NAMALWA (cell line): ENCODE data around the gene ANO9.
"Not testable (repeated sequence)": the region's sequence is repeated elsewhere in the genome, so short reads cannot be mapped to it uniquely, and the experiment has no call there.

Experiments used
- DNase-seq: peaks from one replicate; pipeline ENCODE4 v3.0.0-alpha.2; 2015; ENCODE audit warnings: low spot score

The ANO9 gene

GRCh38 chr11:433641-434040 is 8.2 kb downstream of the ANO9 start:
- no peak for DNase-seq

GRCh38 chr11:433111-433510 is 8.7 kb downstream of the ANO9 start:
- DNase-seq = no peak

GRCh38 chr11:432501-433100 is 9.2 kb downstream of the ANO9 start:
- no peak for DNase-seq

GRCh38 chr11:431921-432320 is 9.9 kb downstream of the ANO9 start:
- DNase-seq = no peak

GRCh38 chr11:429931-430456 is 11.8 kb downstream of the ANO9 start:
- no peak for DNase-seq

- DNase-seq = no peak
Observed at GRCh38 chr11:429391-429790, 12.4 kb downstream of the ANO9 start.

- no peak for DNase-seq
Observed at GRCh38 chr11:428295-428694, 13.5 kb downstream of the ANO9 start.

GRCh38 chr11:426851-427250 is 15.0 kb downstream of the ANO9 start:
- no peak for DNase-seq

GRCh38 chr11:425301-425700 is 16.5 kb downstream of the ANO9 start:
- no peak for DNase-seq

- not testable (repeated sequence) for DNase-seq
Observed at GRCh38 chr11:424766-425165, 17.0 kb downstream of the ANO9 start.

GRCh38 chr11:424232-424631 is 17.6 kb downstream of the ANO9 start:
- no peak for DNase-seq

- no peak for DNase-seq
Observed at GRCh38 chr11:422249-422656, 19.6 kb downstream of the ANO9 start.

GRCh38 chr11:420911-421321 is 20.9 kb downstream of the ANO9 start:
- no peak for DNase-seq

GRCh38 chr11:420054-420910 is 21.5 kb downstream of the ANO9 start:
- DNase-seq = no peak

- no peak for DNase-seq
Observed at GRCh38 chr11:419248-420005, 22.4 kb downstream of the ANO9 start.

GRCh38 chr11:418343-419247 is 23.2 kb downstream of the ANO9 start:
- DNase-seq = no peak

- no peak for DNase-seq
Observed at GRCh38 chr11:417652-418342, 24.0 kb downstream of the ANO9 start.

- DNase-seq = no peak
Observed at GRCh38 chr11:416757-417621, 24.8 kb downstream of the ANO9 start.

- no peak for DNase-seq
Observed at GRCh38 chr11:416051-416756, 25.6 kb downstream of the ANO9 start.
